Stimulated activated CD8-positive, alpha-beta memory T cell treated with anti-CD3 and anti-CD28 coated beads, Interleukin-4, amount 100 ng/mL, for 1 hour (primary cell): ENCODE measurements around the gene ZBTB37.
"Not testable (repeated sequence)": the region's sequence is repeated elsewhere in the genome, so short reads cannot be mapped to it uniquely, and the experiment has no call there.

Source experiments
- DNase-seq, 2 donors: peaks; one replicate each; pipeline ENCODE4 v3.0.0-alpha.2; 2020; ENCODE audit warnings: low read depth in 2 of 2, low spot score in 1 of 2

ZBTB37 gene

DNA sequence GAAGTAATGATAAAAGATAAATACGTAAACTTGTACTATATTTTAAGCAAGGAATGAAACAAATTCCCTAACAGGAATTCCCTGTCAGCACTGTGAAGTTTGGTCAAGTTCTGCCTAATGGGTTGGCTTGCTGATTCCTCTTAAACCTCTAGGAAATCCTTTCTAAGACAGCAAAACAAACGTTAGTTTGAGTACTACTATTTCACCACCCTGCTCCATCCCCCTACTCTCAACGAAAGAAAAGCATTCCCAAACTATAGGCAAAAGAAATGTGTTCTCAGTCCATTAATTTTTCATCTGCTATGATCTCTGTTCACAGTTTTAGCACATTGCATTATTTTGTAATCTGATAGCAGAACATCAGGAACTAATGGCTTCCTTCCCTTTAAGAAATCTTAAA, 32.8 kb downstream of the ZBTB37 start:
- DNase-seq, result no peak

DNA sequence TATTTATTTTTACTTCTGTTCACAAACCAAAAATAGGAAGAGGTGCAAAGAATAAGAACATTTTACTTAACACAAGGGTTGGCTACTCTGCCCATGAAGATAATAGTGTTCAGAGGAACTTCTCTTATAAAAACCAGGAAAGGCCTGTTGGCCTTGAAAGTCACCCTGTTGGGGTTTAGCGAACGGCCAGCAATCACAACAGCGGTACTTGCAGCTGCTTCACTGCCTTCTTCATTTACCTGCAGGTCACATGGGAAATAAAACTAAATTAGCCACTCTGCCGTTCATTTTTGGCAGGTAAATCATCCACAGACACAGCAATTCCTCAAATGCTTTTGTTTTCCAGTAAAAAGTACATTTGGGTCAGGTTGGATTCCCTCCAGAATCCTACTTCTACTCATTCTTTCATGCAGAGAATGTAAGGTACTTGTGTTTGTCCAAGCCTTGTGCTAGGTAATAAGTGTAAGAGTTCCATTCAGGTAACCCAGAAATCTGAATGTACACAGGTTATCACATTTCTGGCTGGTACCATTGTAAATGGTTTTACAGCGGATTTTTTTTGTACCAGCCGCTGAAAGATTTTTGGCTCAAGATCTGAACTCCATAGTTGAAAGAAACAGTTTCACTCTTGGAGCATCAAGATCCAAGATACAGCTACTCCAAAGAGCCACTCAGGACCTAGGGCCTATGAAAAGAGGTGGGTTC, 35.8 kb downstream of the ZBTB37 start:
- DNase-seq, result no peak

DNA sequence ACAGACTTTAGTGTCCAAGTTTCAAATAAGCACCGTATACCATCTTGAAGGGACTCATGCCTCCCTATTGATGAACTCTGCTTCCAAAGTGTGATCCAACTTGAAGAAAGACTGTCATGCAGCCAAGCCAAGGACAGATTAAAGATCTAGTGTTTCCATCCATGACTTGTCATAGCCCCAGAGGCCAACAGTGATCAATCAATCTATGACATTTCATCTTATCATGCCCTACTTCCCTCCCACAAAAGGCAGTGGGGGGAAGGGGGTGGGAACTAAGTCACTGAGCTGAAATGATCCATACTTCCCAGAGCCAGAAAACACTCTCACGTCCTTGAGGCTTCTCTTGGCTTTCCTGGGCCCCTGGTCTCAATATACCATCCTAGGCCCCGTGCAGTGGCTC, 44.9 kb downstream of the ZBTB37 start:
- no peak for DNase-seq

DNA sequence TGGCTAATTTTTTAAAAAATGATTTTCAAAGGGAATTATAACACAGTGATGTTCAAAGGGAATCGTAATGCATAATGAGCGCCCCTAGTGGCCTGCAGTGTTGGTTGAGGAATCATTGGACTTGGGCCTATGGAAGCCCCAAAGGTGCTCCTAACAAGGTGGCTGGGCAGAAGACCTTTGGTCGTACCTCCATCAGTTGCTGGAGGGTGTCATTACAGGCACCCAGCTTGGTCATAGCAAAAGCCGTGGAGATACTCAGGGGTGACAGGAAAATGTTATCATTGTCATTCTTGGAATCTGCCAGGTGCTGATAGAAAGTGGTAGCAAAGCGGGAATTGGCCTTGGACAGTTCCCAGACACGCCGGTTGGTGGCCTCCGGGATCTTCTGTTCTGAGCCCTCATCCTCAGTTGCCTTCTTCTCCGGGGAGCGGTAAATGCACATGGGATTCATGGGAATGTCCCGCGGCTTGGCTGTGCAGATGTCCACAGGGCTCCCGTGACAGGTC, 46.2 kb downstream of the ZBTB37 start:
- no peak for DNase-seq

DNA sequence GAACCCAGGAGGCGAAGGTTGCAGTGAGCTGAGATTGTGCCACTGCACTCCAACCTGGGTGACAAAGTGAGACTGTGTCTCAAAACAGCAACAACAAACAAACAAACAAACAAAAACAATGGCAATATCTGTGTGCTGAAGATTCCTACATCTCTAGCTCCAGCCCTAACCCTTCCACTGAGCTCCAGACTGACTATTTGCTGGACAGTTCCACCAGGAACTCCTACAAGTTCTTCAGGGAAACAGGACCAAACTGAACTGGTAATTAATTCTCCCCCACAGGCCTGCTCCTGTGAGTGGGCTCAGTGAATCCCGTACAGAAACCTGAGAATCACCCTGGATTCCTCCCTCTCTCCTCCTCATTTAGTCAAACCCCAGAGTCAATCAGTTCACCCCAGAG, 47.4 kb downstream of the ZBTB37 start:
- DNase-seq, result no peak

DNA sequence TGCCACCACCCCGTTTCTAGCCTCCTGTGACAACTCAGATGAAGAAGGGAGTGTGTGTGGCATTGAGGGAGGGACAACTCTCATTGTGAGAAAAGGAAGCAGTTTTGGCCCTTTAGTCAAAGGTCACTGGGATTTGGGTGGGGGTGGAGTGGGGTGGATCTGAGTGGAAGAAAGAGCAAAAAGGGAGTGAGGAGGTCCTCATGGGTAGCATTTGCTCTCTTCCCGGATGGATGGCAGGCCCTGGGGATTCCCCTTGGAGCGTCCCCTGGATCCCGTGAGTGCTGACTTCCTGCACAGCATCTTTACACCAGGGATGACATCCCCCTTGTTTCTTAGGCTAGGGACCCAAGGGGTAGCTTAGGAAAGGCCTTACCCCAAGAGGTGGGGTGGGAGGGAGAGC, 48.5 kb downstream of the ZBTB37 start:
- no peak for DNase-seq

DNA sequence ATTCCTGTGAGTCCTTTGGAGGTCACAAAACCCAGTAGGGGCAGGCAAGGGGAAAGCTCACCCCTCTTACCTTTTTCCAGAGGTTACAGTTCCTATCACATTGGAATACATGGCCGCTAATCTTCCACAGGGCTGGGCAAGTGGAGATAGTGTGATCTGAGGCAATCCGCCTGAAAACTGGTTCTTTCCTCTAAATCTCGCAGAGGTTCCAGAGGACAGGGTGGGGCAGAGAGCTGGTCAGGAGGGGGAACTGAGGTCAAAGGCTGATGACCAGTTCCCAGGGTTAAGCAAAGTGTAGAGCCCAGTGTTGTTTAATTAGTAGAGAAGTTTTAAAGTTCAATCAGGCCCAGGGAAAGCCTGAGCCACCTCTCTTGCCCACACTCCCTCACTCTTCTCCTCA, 49.0 kb downstream of the ZBTB37 start, which contains the start of gene SERPINC1:
TSS of gene SERPINC1 (minus strand) at position 179 of the 400 bp plus-strand sequence. CDS start at position 111, 68 bp downstream.
- no peak for DNase-seq

DNA sequence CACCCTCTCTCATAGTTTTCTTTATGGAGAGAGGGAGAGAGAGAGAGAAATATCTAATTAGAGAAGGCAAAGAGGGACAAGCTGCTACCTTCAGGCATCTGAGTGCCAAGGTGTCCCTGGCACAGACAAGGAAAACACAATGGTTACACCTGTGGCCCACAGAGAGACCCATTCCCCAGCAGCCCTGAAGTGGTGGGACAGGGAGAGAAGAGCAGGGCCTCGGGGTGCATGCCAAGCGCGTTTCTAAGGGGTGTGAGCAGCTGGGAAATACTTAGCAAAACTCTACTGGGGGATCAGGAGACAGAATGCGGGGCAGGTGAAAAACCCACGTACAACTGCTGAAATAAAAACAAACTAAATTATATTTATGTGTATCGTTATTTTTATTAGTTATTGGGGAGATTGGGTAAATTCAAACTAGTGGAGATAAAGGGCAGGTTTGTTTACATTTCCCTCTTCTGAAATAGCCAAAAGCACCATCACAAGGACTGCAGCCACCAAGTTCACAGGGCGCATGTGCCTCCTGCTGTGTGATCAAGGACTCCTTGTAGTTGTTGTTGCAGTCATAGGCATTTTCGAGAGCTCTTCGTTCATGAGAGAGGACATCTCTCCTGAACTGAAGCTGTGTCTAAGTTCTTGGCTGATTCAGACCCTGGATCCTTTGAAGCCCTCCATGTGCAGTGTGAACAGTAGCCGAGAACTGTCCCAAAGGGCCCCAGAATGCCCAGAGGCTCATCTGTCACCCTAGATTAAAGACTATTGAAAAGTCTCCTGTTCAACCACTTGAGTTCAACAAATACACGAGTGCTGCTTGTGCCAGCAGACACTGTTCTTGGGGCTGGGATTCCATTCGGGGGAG, 49.7 kb downstream of the ZBTB37 start:
- no peak for DNase-seq

DNA sequence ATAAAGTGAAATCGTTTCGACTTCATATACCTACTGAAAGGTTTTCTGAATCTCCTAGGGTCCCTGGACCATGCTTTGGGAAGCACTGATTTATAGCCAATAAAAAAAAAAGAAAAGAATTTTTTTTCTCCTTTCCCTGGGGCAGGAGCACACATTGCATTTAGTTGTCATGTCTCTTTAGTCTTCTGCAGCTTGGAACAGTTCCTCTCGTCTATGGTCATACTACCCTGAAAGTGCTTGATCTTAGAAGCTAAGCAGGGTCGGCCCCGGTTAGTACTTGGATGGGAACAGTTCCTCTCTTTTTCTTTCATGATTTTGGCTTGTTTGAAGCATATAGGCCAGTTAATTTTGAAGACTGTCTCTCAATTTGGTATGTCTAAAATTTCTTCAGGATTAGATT, 52.7 kb downstream of the ZBTB37 start:
- DNase-seq, result no peak

DNA sequence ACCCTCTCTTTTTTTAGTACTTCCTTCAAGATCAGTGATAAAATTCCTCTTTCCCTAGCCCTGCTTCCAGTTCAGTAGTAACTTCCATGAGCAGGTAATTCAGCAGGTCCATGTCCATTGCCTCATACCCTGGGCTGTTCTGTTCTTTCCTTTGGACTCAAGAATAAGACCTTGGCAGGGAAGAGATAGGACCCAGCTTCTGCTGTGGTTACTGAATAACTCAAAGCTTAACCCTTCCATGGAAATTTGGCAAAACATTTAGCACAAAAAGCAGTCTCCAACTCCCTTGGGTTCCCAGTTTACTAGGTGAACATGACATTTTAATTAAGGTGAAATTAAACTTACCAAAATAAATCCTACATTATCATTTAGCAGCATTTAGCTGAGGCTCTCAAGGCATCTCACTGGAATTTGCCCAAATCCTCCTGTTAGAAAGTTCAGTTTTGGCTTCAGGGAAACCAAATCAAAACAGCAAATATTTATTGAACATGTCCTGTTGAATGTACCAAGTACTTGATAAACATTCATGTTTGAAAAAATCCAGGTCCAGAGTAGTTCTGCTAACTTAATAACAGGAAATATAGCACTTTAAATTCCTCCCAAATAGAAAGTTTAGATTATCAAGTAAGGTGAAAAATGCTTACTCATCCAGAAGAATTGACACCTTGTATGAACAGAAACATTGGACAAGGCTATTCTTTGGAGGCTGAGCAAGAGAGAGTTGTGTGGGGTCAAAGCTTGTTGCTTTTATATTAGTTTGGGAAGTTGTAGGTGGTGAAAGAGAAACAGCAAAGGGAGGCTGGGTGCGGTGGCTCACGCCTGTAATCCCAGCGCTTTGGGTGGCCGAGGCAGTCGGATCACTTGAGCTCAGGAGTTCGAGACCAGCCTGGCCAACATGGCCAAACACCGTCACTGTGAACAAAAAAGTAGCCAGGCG, 57.4 kb downstream of the ZBTB37 start:
- no peak for DNase-seq

DNA sequence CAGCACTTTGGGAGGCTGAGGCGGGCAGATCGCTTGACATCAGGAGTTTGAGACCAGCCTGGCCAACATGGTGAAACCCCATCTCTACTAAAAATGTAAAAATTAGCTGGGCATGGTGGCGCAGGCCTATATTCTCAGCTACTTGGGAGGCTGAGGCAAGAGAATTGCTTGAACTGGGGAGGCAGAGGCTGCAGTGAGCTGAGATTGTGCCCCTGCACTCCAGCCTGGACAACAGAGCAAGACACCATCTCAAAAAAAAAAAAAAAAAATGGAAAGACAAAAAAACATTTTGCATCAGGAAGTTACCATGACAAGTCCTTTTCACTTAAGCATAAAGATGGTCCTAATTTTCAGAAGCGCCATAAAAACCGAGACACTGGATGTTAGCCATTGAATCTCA, 62.4 kb downstream of the ZBTB37 start:
- DNase-seq, result not testable (repeated sequence)

DNA sequence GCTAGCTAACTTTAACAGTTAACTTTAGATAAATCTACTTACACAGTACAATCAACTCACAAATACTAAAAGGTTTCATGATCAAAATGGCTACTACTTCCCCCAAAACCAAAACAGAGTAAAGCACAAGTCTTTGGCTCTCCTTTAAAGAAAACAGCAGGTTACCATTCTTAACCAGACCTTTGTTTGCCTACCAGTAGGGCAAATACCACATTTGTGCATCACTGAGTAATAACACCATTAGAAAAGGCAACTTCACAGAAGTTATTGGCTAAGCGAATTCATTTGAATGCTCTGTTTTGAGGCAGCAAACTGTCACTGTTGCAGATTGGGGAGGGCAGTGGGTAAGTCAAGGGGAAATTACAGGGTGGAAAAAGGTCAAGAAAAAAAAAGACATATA, 66.3 kb downstream of the ZBTB37 start:
- no peak for DNase-seq

DNA sequence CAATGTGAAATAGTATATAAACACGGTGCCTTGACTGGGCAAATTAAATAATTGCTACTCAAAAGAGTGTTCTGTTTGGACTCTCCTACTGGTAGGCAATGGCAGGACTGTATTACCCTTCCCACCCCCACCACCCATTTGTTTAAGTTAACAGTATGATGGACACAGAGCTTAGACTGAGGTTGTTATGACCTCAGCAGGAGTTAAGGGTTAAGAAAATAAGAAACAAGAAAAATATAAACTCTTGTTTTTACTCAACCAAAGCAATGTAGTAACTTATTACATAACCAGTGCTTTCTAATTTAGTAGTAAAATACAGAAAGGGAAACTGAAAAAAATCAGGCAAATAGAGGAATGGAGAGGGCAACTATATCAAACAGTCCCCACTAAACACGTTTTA, 68.9 kb downstream of the ZBTB37 start:
- no peak for DNase-seq

DNA sequence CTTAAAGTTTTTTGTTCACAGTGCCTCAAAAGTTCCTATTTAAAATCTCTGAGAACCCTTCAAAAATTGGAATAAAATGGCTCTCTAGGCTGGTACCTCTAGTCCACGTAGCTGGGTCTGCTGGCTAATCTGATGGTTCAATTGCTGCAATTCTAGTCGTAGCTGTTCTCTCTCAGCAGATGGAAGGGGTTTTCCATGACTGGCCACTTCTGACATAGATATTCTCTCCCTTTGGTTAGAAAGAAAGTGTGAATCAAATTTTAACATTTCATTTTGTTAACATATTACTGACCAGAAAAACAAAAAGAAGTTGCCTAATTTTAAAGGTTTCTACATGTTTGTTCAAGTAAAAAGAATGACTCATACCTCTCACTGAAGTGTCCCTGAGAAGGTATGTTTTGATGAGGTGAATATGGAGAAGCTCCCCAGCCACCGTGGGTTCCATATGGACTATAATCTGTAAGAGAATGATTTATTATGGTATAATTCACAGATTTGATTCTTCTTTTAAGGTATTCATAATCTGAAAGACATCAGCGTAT, 78.3 kb downstream of the ZBTB37 start:
- DNase-seq, result no peak

DNA sequence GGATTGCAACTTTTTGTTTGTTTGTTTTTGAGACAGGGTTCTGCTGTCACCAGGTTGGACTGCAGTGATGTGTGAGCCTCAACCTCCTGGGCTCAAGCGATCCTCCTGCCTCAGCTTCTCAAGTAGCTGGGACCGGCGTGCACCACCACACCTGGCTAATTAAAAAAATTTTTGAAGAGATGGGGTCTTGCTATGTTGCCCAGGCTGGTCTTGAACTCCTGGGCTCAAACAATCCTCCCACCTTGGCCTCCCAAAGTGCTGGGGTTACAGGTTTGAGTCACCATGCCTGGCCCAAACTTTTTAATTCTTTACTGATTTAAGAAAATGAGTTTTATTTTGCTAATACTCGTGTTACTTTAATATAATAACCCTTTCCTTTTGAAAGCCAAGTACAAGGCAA, 80.4 kb downstream of the ZBTB37 start:
- DNase-seq, result no peak
